K562 (cell line): Measurements from ENCODE around the gene BEST1. TPM values are rescaled to one million over a fixed set of nuclear protein-coding genes. Genes with fewer than 3 reads are reported as not detected.

Source experiments
- CXXC5 ChIP-seq: fragments of 250-450 bp; sonication (Bioruptor Pico); IDR thresholded peaks from 2 replicates; pipeline ENCODE4 v1.8.0; 2022; ENCODE audit warnings: inconsistent platforms, mild to moderate bottlenecking, moderate library complexity
- FOXJ2 ChIP-seq: fragments of 200-800 bp; sonication (Bioruptor generic); IDR thresholded peaks from 2 replicates; pipeline ENCODE4 v1.6.1; 2016; ENCODE audit warnings: missing genetic modification characterization, missing compliant biosample characterization
- GATA2 ChIP-seq: sonication (generic); formaldehyde crosslinking; IDR thresholded peaks from 2 replicates; pipeline ENCODE4 v1.4.0; 2020; ENCODE audit warnings: mild to moderate bottlenecking, missing genetic modification reagents
- HDAC6 ChIP-seq: IDR thresholded peaks from 2 replicates; pipeline ENCODE4 v1.6.1; 2012; ENCODE audit warnings: low read depth, mild to moderate bottlenecking, control low read depth, inconsistent platforms, low read length, moderate library complexity
- HMG20B ChIP-seq: fragments of 250-450 bp; sonication (Bioruptor Pico); IDR thresholded peaks from 2 replicates; pipeline ENCODE4 v1.5.0; 2021; ENCODE audit warnings: mild to moderate bottlenecking
- HNRNPLL ChIP-seq: fragments of 200-400 bp; formaldehyde crosslinking; IDR thresholded peaks from 2 replicates; pipeline ENCODE4 v1.6.1; 2017; ENCODE audit warnings: low read length, low read depth, mild to moderate bottlenecking; ENCODE audit not compliant: poor library complexity, severe bottlenecking
- ILK ChIP-seq: fragments of 450-650 bp; IDR thresholded peaks from 2 replicates; pipeline ENCODE4 v1.6.1; 2016; ENCODE audit warnings: missing genetic modification characterization, low read depth, mild to moderate bottlenecking, missing compliant biosample characterization, moderate library complexity, borderline replicate concordance
- NBN ChIP-seq: fragments of 450-650 bp; IDR thresholded peaks from 2 replicates; pipeline ENCODE4 v1.6.1; 2016; ENCODE audit warnings: low read depth, mild to moderate bottlenecking
- OTX1 ChIP-seq: fragments of 450-650 bp; formaldehyde crosslinking; IDR thresholded peaks from 2 replicates; pipeline ENCODE4 v1.4.0; 2022; ENCODE audit warnings: mild to moderate bottlenecking
- RERE ChIP-seq: sonication (generic); formaldehyde crosslinking; IDR thresholded peaks from 2 replicates; pipeline ENCODE4 v1.8.0; 2023; ENCODE audit warnings: missing genetic modification reagents, mild to moderate bottlenecking, borderline replicate concordance
- SNAPC5 ChIP-seq: fragments of 250-450 bp; sonication (Bioruptor Pico); IDR thresholded peaks from 2 replicates; pipeline ENCODE4 v1.8.0; 2021; ENCODE audit warnings: moderate library complexity, mild to moderate bottlenecking, inconsistent platforms
- SRSF7 ChIP-seq: fragments of 200-400 bp; formaldehyde crosslinking; optimal IDR thresholded peaks from 2 replicates; pipeline ENCODE3; 2017; ENCODE audit warnings: mild to moderate bottlenecking, low read depth, low read length
- TAF9B ChIP-seq: fragments of 450-650 bp; IDR thresholded peaks from 2 replicates; pipeline ENCODE4 v1.6.1; 2018; ENCODE audit warnings: mild to moderate bottlenecking; ENCODE audit not compliant: partially characterized antibody
- TGIF2 ChIP-seq: sonication (generic); formaldehyde crosslinking; IDR thresholded peaks from 2 replicates; pipeline ENCODE4 v1.8.1; 2022; ENCODE audit warnings: mild to moderate bottlenecking, missing genetic modification reagents, moderate library complexity
- ZBED1 ChIP-seq: IDR thresholded peaks from 2 replicates; pipeline ENCODE4 v1.6.1; 2014
- ZBTB17 ChIP-seq: fragments of 450-650 bp; formaldehyde crosslinking; IDR thresholded peaks from 2 replicates; pipeline ENCODE4 v1.4.0; 2020; ENCODE audit warnings: mild to moderate bottlenecking
- ZNF143 ChIP-seq: sonication (generic); formaldehyde crosslinking; IDR thresholded peaks from 2 replicates; pipeline ENCODE4 v1.9.0; 2022; ENCODE audit warnings: mild to moderate bottlenecking, missing genetic modification reagents
- ZNF224 ChIP-seq: sonication (generic); formaldehyde crosslinking; IDR thresholded peaks from 2 replicates; pipeline ENCODE4 v1.8.0; 2022; ENCODE audit warnings: mild to moderate bottlenecking, missing genetic modification reagents
- ZNF699 ChIP-seq: fragments of 250-450 bp; sonication (Bioruptor Pico); IDR thresholded peaks from 2 replicates; pipeline ENCODE4 v1.8.0; 2021; ENCODE audit warnings: mild to moderate bottlenecking, moderate library complexity; ENCODE audit not compliant: insufficient replicate concordance
- polyA plus RNA-seq, 8 experiments: library from polyadenylated mRNA; depleted of rRNA in 4 of 8; stranded (reverse) in 5 of 8; unstranded in 3 of 8; fragments of >200 nt; fragmentation: Nextera tagmentation in 2 of 8; fragmentation: Illumina TruSeq in 1 of 8; extraction: Ambion mirVana in 2 of 8; extraction: Trizol in 1 of 8; gene quantifications; 2 replicates each; pipeline versions ENCODE4 v1.2.1 to v1.2.3, GENCODE V29; 2011 to 2014; ENCODE audit warnings: inconsistent platforms in 1 of 8, missing spikeins in 1 of 8
- total RNA-seq, 7 experiments: library from RNA; depleted of rRNA in 6 of 7; stranded (reverse); fragments of >200 nt in 6 of 7; fragmentation: Illumina TruSeq in 2 of 7; extraction: Trizol in 2 of 7; gene quantifications; 2 replicates each; pipeline versions ENCODE4 v1.2.1 to v1.2.3, GENCODE V29; 2011 to 2021; ENCODE audit warnings: low replicate concordance in 1 of 7
- TF ChIP-seq, protein P1 (sequence below): fragments of 450-650 bp; IDR thresholded peaks from 2 replicates; pipeline ENCODE4 v1.6.1; 2016; ENCODE audit warnings: low read depth, mild to moderate bottlenecking, moderate library complexity
- TF ChIP-seq, protein P2 (sequence below): fragments of 250-450 bp; sonication (Bioruptor Pico); IDR thresholded peaks from 2 replicates; pipeline ENCODE4 v1.4.0; 2020; ENCODE audit warnings: mild to moderate bottlenecking

The BEST1 gene
- total and polyA plus RNA-seq, 9 of the 15 experiments (the other 6 are each of a cell fraction or from before 2014, with no cell fraction given), result 0.07 to 1.3 (median 0.40) TPM

- TF ChIP-seq, protein P1, sequence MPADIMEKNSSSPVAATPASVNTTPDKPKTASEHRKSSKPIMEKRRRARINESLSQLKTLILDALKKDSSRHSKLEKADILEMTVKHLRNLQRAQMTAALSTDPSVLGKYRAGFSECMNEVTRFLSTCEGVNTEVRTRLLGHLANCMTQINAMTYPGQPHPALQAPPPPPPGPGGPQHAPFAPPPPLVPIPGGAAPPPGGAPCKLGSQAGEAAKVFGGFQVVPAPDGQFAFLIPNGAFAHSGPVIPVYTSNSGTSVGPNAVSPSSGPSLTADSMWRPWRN, result no peak
- TF ChIP-seq ZBTB17 (CRISPR knock-in tag) (no peak), SNAPC5 (CRISPR knock-in tag) (no peak), GATA2 (CRISPR knock-in tag) (peak; percentile 31; the same call in 1 of the 2 replicates), FOXJ2 (tag) (peak; percentile 71; the same call in 1 of the 2 replicates), SRSF7 (no peak), HNRNPLL (peak; percentile 11), NBN (no peak), HDAC6 (no peak), ILK (no peak), RERE (CRISPR knock-in tag) (peak; percentile 91; the same call in 1 of the 2 replicates), CXXC5 (peak; percentile 97), TGIF2 (CRISPR knock-in tag) (peak; percentile 60; the same call in 1 of the 2 replicates), HMG20B (no peak), ZNF699 (CRISPR knock-in tag) (no peak), ZNF143 (CRISPR knock-in tag) (no peak), TAF9B (peak; percentile 72), ZBED1 (no peak; the same call in 1 of the 2 replicates), ZNF224 (CRISPR knock-in tag) (0 out of 2 replicates have a peak, but pooled peaks have one; percentile 42), OTX1 (no peak)
- TF ChIP-seq, protein P2, sequence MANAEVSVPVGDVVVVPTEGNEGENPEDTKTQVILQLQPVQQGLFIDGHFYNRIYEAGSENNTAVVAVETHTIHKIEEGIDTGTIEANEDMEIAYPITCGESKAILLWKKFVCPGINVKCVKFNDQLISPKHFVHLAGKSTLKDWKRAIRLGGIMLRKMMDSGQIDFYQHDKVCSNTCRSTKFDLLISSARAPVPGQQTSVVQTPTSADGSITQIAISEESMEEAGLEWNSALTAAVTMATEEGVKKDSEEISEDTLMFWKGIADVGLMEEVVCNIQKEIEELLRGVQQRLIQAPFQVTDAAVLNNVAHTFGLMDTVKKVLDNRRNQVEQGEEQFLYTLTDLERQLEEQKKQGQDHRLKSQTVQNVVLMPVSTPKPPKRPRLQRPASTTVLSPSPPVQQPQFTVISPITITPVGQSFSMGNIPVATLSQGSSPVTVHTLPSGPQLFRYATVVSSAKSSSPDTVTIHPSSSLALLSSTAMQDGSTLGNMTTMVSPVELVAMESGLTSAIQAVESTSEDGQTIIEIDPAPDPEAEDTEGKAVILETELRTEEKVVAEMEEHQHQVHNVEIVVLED (CRISPR knock-in tag), result peak; percentile 66
Observed at GRCh38 chr11:61967116-61967923, 17.2 kb downstream of the BEST1 start, which contains the start of gene FTH1 (continued).
